IMR-90 (cell line): ENCODE data around the gene SPC25. TPM values are rescaled to one million over a fixed set of nuclear protein-coding genes. Genes with fewer than 3 reads are reported as not detected.

Source experiments
- ATAC-seq: fragments of 200-7000 bp; cut with Tn5 transposase; 2 replicates; pipeline ENCODE4 v1.9.1; 2020; ENCODE audit warnings: low read depth, mild to moderate bottlenecking, moderate library complexity
- BruUV-seq: library from RNA; stranded (reverse); fragments of 400-500 nt; replicated peaks from 2 replicates; lab custom pipeline; 2021; lab: Mats Ljungman, UMichigan
- CTCF ChIA-PET: fragments of 300-600 bp; formaldehyde crosslinking; extraction: SDS; loops from one replicate; lab custom pipeline; 2021; ENCODE audit warnings: antibody characterized with exemption; lab: Yijun Ruan, JAX
- POLR2A ChIA-PET: fragments of 300-600 bp; sonication (Branson Sonifier 250); formaldehyde crosslinking; loops from one replicate; lab custom pipeline; 2022; ENCODE audit warnings: antibody characterized with exemption; ENCODE audit not compliant: unreplicated experiment; lab: Charles Lee
- DNase-seq: peaks from one replicate; pipeline ENCODE4 v3.0.0; 2013
- H2AFZ ChIP-seq: replicated peaks from 2 replicates; pipeline ENCODE3; 2013; ENCODE audit warnings: low read length, mild to moderate bottlenecking; ENCODE audit not compliant: poor library complexity
- H2AK5ac ChIP-seq: 2 replicates; pipeline ENCODE4 v1.6.1; 2013; ENCODE audit warnings: low read depth, low read length, inconsistent platforms
- H2AK9ac ChIP-seq: replicated peaks from 2 replicates; pipeline ENCODE3; 2013; ENCODE audit warnings: mild to moderate bottlenecking, low read depth, low read length, moderate library complexity; ENCODE audit not compliant: poor library complexity
- H2BK120ac ChIP-seq: 2 replicates; pipeline ENCODE4 v1.6.1; 2013; ENCODE audit warnings: low read depth, low read length, inconsistent platforms
- H2BK15ac ChIP-seq: 3 replicates; pipeline ENCODE4 v1.6.1; 2013; ENCODE audit warnings: low read depth, low read length, inconsistent platforms
- H2BK20ac ChIP-seq: 2 replicates; pipeline ENCODE4 v1.6.1; 2013; ENCODE audit warnings: low read depth, mild to moderate bottlenecking, inconsistent platforms, low read length, moderate library complexity
- H2BK5ac ChIP-seq: 2 replicates; pipeline ENCODE4 v1.6.1; 2013; ENCODE audit warnings: mild to moderate bottlenecking, low read depth, low read length, inconsistent platforms; ENCODE audit not compliant: poor library complexity, severe bottlenecking
- H3K14ac ChIP-seq: replicated peaks from 2 replicates; pipeline ENCODE4 v1.6.1; 2013; ENCODE audit warnings: low read depth, low read length, inconsistent platforms
- H3K18ac ChIP-seq: 2 replicates; pipeline ENCODE4 v1.6.1; 2013; ENCODE audit warnings: low read depth, low read length, control low read depth
- H3K23ac ChIP-seq: 2 replicates; pipeline ENCODE4 v1.6.1; 2013; ENCODE audit warnings: low read depth, low read length, inconsistent platforms
- H3K27ac ChIP-seq: 2 replicates; pipeline ENCODE4 v1.5.1; 2013; ENCODE audit warnings: mild to moderate bottlenecking, control low read depth, low read length; ENCODE audit not compliant: insufficient read depth
- H3K27me3 ChIP-seq: 2 replicates; pipeline ENCODE4 v1.6.1; 2013; ENCODE audit warnings: low read length; ENCODE audit not compliant: control insufficient read depth, insufficient read depth
- H3K36me3 ChIP-seq: 2 replicates; pipeline ENCODE4 v1.6.1; 2013; ENCODE audit warnings: low read length, mixed read lengths; ENCODE audit not compliant: control insufficient read depth, insufficient read depth
- H3K4ac ChIP-seq: 2 replicates; pipeline ENCODE4 v1.6.1; 2013; ENCODE audit warnings: low read depth, low read length, inconsistent platforms
- H3K4me1 ChIP-seq: 2 replicates; pipeline ENCODE4 v1.6.1; 2013; ENCODE audit warnings: low read length, mixed read lengths; ENCODE audit not compliant: control insufficient read depth, insufficient read depth
- H3K4me2 ChIP-seq: 2 replicates; pipeline ENCODE4 v1.6.1; 2013; ENCODE audit warnings: low read depth, mild to moderate bottlenecking, control low read depth, low read length, moderate library complexity
- H3K4me3 ChIP-seq: 2 replicates; pipeline ENCODE4 v1.5.1; 2013; ENCODE audit warnings: low read depth, mild to moderate bottlenecking, control low read depth, low read length, moderate library complexity; ENCODE audit not compliant: insufficient read depth
- H3K56ac ChIP-seq: 2 replicates; pipeline ENCODE4 v1.6.1; 2013; ENCODE audit warnings: low read length, inconsistent platforms; ENCODE audit not compliant: insufficient read depth; ENCODE audit errors: extremely low read depth
- H3K79me1 ChIP-seq, 2 experiments: 2 replicates each; pipeline ENCODE4 v1.6.1; 2013; ENCODE audit warnings: low read length in 2 of 2, inconsistent platforms in 1 of 2, low read depth in 1 of 2
- H3K9ac ChIP-seq: 2 replicates; pipeline ENCODE4 v1.6.1; 2013; ENCODE audit warnings: low read depth, low read length, control low read depth
- H3K9me1 ChIP-seq: 2 replicates; pipeline ENCODE4 v1.6.1; 2013; ENCODE audit warnings: low read length, inconsistent platforms; ENCODE audit not compliant: insufficient read depth
- H3K9me3 ChIP-seq: 2 replicates; pipeline ENCODE4 v1.6.1; 2013; ENCODE audit warnings: low read length; ENCODE audit not compliant: control insufficient read depth, insufficient read depth
- H4K20me1 ChIP-seq: 2 replicates; pipeline ENCODE4 v1.6.1; 2013; ENCODE audit warnings: low read length, inconsistent platforms; ENCODE audit not compliant: insufficient read depth
- H4K5ac ChIP-seq: 2 replicates; pipeline ENCODE4 v1.6.1; 2013; ENCODE audit warnings: mild to moderate bottlenecking, low read depth, low read length, control low read depth
- H4K8ac ChIP-seq, 2 experiments: 2 replicates each; pipeline ENCODE4 v1.6.1; 2013; ENCODE audit warnings: low read depth in 2 of 2, low read length in 2 of 2, control low read depth in 1 of 2, inconsistent platforms in 1 of 2
- H4K91ac ChIP-seq: 2 replicates; pipeline ENCODE4 v1.6.1; 2013; ENCODE audit warnings: low read depth, low read length, inconsistent platforms; ENCODE audit not compliant: insufficient read depth
- BHLHE40 ChIP-seq: fragments of 150-350 bp; IDR thresholded peaks from 2 replicates; pipeline ENCODE4 v1.6.1; 2016; ENCODE audit warnings: mild to moderate bottlenecking, low read depth, low read length
- CEBPB ChIP-seq: IDR thresholded peaks from 2 replicates; pipeline ENCODE4 v1.6.1; 2012; ENCODE audit warnings: low read depth, low read length, improper control_type of control experiment
- CHD1 ChIP-seq: IDR thresholded peaks from 2 replicates; pipeline ENCODE4 v1.6.1; 2012; ENCODE audit warnings: low read depth, low read length, improper control_type of control experiment
- CTCF ChIP-seq: conservative IDR thresholded peaks from 2 replicates; pipeline ENCODE4 v1.5.1; 2012; ENCODE audit warnings: mild to moderate bottlenecking, low read depth, low read length, improper control_type of control experiment
- FOS ChIP-seq: fragments of 150-350 bp; IDR thresholded peaks from 2 replicates; pipeline ENCODE4 v1.6.1; 2016; ENCODE audit warnings: low read depth, low read length
- MAFK ChIP-seq: IDR thresholded peaks from 2 replicates; pipeline ENCODE4 v1.6.1; 2012; ENCODE audit warnings: low read depth, low read length, improper control_type of control experiment
- MAZ ChIP-seq: IDR thresholded peaks from 2 replicates; pipeline ENCODE4 v1.6.1; 2012; ENCODE audit warnings: low read depth, mild to moderate bottlenecking, low read length, improper control_type of control experiment, moderate library complexity, borderline replicate concordance
- MXI1 ChIP-seq: IDR thresholded peaks from 2 replicates; pipeline ENCODE4 v1.6.1; 2012; ENCODE audit warnings: low read depth, mild to moderate bottlenecking, low read length, moderate library complexity, borderline replicate concordance
- NFE2L2 ChIP-seq: fragments of 150-350 bp; IDR thresholded peaks from 2 replicates; pipeline ENCODE4 v1.6.1; 2016; ENCODE audit warnings: low read depth, mild to moderate bottlenecking, low read length
- POLR2A ChIP-seq: IDR thresholded peaks from 2 replicates; pipeline ENCODE4 v1.6.1; 2012; ENCODE audit warnings: mild to moderate bottlenecking, low read depth, low read length
- RAD21 ChIP-seq: IDR thresholded peaks from 2 replicates; pipeline ENCODE4 v1.6.1; 2012; ENCODE audit warnings: low read length, improper control_type of control experiment
- RCOR1 ChIP-seq: IDR thresholded peaks from 2 replicates; pipeline ENCODE4 v1.6.1; 2012; ENCODE audit warnings: mild to moderate bottlenecking, low read length, improper control_type of control experiment; ENCODE audit not compliant: insufficient replicate concordance
- RFX5 ChIP-seq: IDR thresholded peaks from 2 replicates; pipeline ENCODE4 v1.8.0; 2012; ENCODE audit warnings: low read depth, mild to moderate bottlenecking, low read length, moderate library complexity
- SMC3 ChIP-seq: fragments of 150-350 bp; IDR thresholded peaks from 2 replicates; pipeline ENCODE4 v1.6.1; 2016; ENCODE audit warnings: low read depth, mild to moderate bottlenecking, antibody characterized with exemption, low read length, moderate library complexity
- WGBS, 2 experiments: methylation state at CpG; one replicate each; pipeline versions ENCODE4 v1.1.5 to v1.1.7; 2013; ENCODE audit warnings: missing lambda C conversion rate in 2 of 2; ENCODE audit not compliant: insufficient read length in 1 of 2; ENCODE audit errors: extremely low coverage in 2 of 2; 5-methylcytosine and 5-hydroxymethylcytosine counted together
- dilution Hi-C: fragments of 300-500 bp; cut with HindIII; formaldehyde crosslinking; loops from one replicate; pipeline ENCODE4 v1.14.3; 2018; ENCODE audit warnings: low sequenced_read_pairs; ENCODE audit not compliant: unreplicated experiment
- in situ Hi-C: fragments of 300-500 bp; cut with MboI; formaldehyde crosslinking; loops from 3 replicates; pipeline ENCODE4 v1.14.3; 2019; ENCODE audit warnings: low sequenced_read_pairs, inconsistent platforms, mixed read lengths
- intact Hi-C: fragments of 100-400 bp; cut with micrococcal nuclease; formaldehyde crosslinking; loops from 2 replicates; pipeline ENCODE4 v1.10.0; 2022
- polyA plus RNA-seq, 3 experiments: library from polyadenylated mRNA; depleted of rRNA; stranded (reverse); fragments of >200 nt; gene quantifications; 2 replicates each; pipeline ENCODE4 v1.2.3, GENCODE V29; 2012; ENCODE audit warnings: low replicate concordance in 1 of 3
- total RNA-seq: library from RNA; depleted of rRNA; stranded (reverse); fragments of >200 nt; gene quantifications from 2 replicates; pipeline ENCODE4 v1.2.3, GENCODE V29; 2012
- TF ChIP-seq, protein P1 (sequence below): fragments of 150-350 bp; IDR thresholded peaks from 2 replicates; pipeline ENCODE4 v1.6.1; 2017; ENCODE audit warnings: mild to moderate bottlenecking, antibody characterized with exemption, low read length, low read depth
- TF ChIP-seq, protein P2 (sequence below): fragments of 150-350 bp; IDR thresholded peaks from 2 replicates; pipeline ENCODE4 v1.6.1; 2016; ENCODE audit warnings: low read depth, mild to moderate bottlenecking, low read length, moderate library complexity, borderline replicate concordance

The SPC25 gene
- total and polyA plus RNA-seq, 2 of the 4 experiments (the other 2 are of a cell fraction) = 2.0 to 7.1 TPM

GRCh38 chr2:168934826-168935225, 44.6 kb upstream of the SPC25 start:
- no CpG with 5 or more reads among the region's 2 CpGs for WGBS, 2 experiments
- Histone ChIP-seq H4K20me1 (no peaks in the 10 kb centered on the region), H3K36me3 (no peaks in the 10 kb centered on the region), H2BK20ac (no peak overlapping the region), H3K4me2 (no peak overlapping the region), H3K27ac (no peak overlapping the region), H3K9me1 (no peaks in the 10 kb centered on the region), H3K4me1 (no peaks in the 10 kb centered on the region), H2AK5ac (no peak overlapping the region), H3K27me3 (0 out of 2 replicates have a peak, but pooled peaks cover 2% of the 10 kb centered on the region), H3K4me3 (no peak overlapping the region), H3K4ac (no peak overlapping the region), H2BK5ac (no peak overlapping the region), H3K14ac (no peak overlapping the region), H4K8ac (no peak overlapping the region), H4K5ac (no peak overlapping the region), H3K79me1 (no peaks in the 10 kb centered on the region), H3K56ac (no peak overlapping the region), H3K23ac (no peak overlapping the region), H3K18ac (no peak overlapping the region), H3K9me3 (no peaks in the 10 kb centered on the region), H2BK120ac (no peak overlapping the region), H4K91ac (no peak overlapping the region), H2AFZ (no peak overlapping the region), H3K9ac (no peak overlapping the region), H2AK9ac (no peak overlapping the region), H2BK15ac (no peak overlapping the region)
- no peak for TF ChIP-seq SMC3
- no peak for TF ChIP-seq RFX5
- TF ChIP-seq FOS = no peak
- TF ChIP-seq, protein P1, sequence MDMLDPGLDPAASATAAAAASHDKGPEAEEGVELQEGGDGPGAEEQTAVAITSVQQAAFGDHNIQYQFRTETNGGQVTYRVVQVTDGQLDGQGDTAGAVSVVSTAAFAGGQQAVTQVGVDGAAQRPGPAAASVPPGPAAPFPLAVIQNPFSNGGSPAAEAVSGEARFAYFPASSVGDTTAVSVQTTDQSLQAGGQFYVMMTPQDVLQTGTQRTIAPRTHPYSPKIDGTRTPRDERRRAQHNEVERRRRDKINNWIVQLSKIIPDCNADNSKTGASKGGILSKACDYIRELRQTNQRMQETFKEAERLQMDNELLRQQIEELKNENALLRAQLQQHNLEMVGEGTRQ = no peak
- no peak for TF ChIP-seq BHLHE40
- no peak for TF ChIP-seq MXI1
- TF ChIP-seq RAD21 = no peak
- TF ChIP-seq CHD1 = no peak
- TF ChIP-seq NFE2L2 = no peak
- TF ChIP-seq MAZ = no peak
- no peak for TF ChIP-seq CTCF
- no peak for TF ChIP-seq POLR2A
- TF ChIP-seq MAFK = no peak
- TF ChIP-seq CEBPB = no peak
- TF ChIP-seq RCOR1 = no peak
- TF ChIP-seq, protein P2, sequence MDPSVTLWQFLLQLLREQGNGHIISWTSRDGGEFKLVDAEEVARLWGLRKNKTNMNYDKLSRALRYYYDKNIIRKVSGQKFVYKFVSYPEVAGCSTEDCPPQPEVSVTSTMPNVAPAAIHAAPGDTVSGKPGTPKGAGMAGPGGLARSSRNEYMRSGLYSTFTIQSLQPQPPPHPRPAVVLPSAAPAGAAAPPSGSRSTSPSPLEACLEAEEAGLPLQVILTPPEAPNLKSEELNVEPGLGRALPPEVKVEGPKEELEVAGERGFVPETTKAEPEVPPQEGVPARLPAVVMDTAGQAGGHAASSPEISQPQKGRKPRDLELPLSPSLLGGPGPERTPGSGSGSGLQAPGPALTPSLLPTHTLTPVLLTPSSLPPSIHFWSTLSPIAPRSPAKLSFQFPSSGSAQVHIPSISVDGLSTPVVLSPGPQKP = no peak
- ATAC-seq (no peak), DNase-seq (no peak)
- dilution Hi-C loops = no loop called here
- BruUV-seq = no TSS peak
- CTCF ChIA-PET = no interaction called here
- intact Hi-C loops = no loop called here
- in situ Hi-C loops = no loop called here
- POLR2A ChIA-PET = no interaction called here
